ENCODE results near the gene TMA7B.
A peak's percentile ranks its signal among the peaks of the same experiment; 100 is the strongest.

TMA7B gene

GRCh38 chr22:39932166-39932565 lies 28.0 kb upstream of the TMA7B start:
- TF ChIP-seq CTCF (IDR thresholded peaks at IDR 0.05; ENCODE audit: borderline replicate concordance, control extremely low read depth, extremely low read depth, insufficient read depth, missing control alignments): no peak
- no peak for DNase-seq (ENCODE audit: low spot score)
- in situ Hi-C loops (cut with MboI; ENCODE audit: low sequenced_read_pairs, unreplicated experiment): no loop called here

GRCh38 chr22:39932918-39933649 lies 27.1 kb upstream of the TMA7B start:
- peak; percentile 50 for TF ChIP-seq CTCF (IDR thresholded peaks at IDR 0.05; ENCODE audit: borderline replicate concordance, control extremely low read depth, extremely low read depth, insufficient read depth, missing control alignments)
- in situ Hi-C loops (cut with MboI; ENCODE audit: low sequenced_read_pairs, unreplicated experiment): no loop called here
- DNase-seq (ENCODE audit: low spot score): peak; percentile 49

GRCh38 chr22:39933741-39934140 lies 26.5 kb upstream of the TMA7B start:
- in situ Hi-C loops (cut with MboI; ENCODE audit: low sequenced_read_pairs, unreplicated experiment): no loop called here
- no peak for TF ChIP-seq CTCF (IDR thresholded peaks at IDR 0.05; ENCODE audit: borderline replicate concordance, control extremely low read depth, extremely low read depth, insufficient read depth, missing control alignments)

GRCh38 chr22:39935116-39935515 lies 25.1 kb upstream of the TMA7B start:
- no peak for DNase-seq (ENCODE audit: low spot score)
- in situ Hi-C loops (cut with MboI; ENCODE audit: low sequenced_read_pairs, unreplicated experiment): no loop called here
- no peak for TF ChIP-seq CTCF (IDR thresholded peaks at IDR 0.05; ENCODE audit: borderline replicate concordance, control extremely low read depth, extremely low read depth, insufficient read depth, missing control alignments)

More at GRCh38 chr22:39933741-39934140, 26.5 kb upstream of the TMA7B start:
- DNase-seq (ENCODE audit: low spot score): no peak

- no peak for TF ChIP-seq CTCF (IDR thresholded peaks at IDR 0.05; ENCODE audit: borderline replicate concordance, control extremely low read depth, extremely low read depth, insufficient read depth, missing control alignments)
- in situ Hi-C loops (cut with MboI; ENCODE audit: low sequenced_read_pairs, unreplicated experiment): no loop called here
- no peak for DNase-seq (ENCODE audit: low spot score)
Measured at GRCh38 chr22:39935612-39936011, 24.6 kb upstream of the TMA7B start.

GRCh38 chr22:39936523-39937145 lies 23.6 kb upstream of the TMA7B start:
- in situ Hi-C loops (cut with MboI; ENCODE audit: low sequenced_read_pairs, unreplicated experiment): no loop called here
- no peak for DNase-seq (ENCODE audit: low spot score)
- TF ChIP-seq CTCF (IDR thresholded peaks at IDR 0.05; ENCODE audit: borderline replicate concordance, control extremely low read depth, extremely low read depth, insufficient read depth, missing control alignments): no peak
